HCT116 (cell line): Measurements from ENCODE around the gene FNDC4. TPM values are rescaled to one million over a fixed set of nuclear protein-coding genes. Genes with fewer than 3 reads are reported as not detected.

Experiments
- ATAC-seq: fragments of 200-7000 bp; cut with Tn5 transposase; 2 replicates; pipeline ENCODE4 v1.9.1; 2020; ENCODE audit warnings: mild to moderate bottlenecking, moderate library complexity
- Bru-seq: library from RNA; stranded (reverse); fragments of 400-500 nt; gene quantifications from one replicate; lab custom pipeline; 2021; lab: Mats Ljungman, UMichigan
- BruChase-seq, 2 experiments: library from RNA; stranded (reverse); fragments of 400-500 nt; gene quantifications; one replicate each; lab custom pipeline; 2021; lab: Mats Ljungman, UMichigan
- BruUV-seq: library from RNA; stranded (reverse); fragments of 400-500 nt; replicated peaks from 2 replicates; lab custom pipeline; 2021; lab: Mats Ljungman, UMichigan
- CTCF ChIA-PET: fragments of 300-600 bp; sonication (Branson Sonifier 250); formaldehyde crosslinking; loops from one replicate; lab custom pipeline; 2021; ENCODE audit warnings: antibody characterized with exemption; lab: Charles Lee
- POLR2A ChIA-PET: fragments of 300-600, 350-600 bp; sonication (Branson Sonifier 250); formaldehyde crosslinking; loops from one replicate; lab custom pipeline; 2021; ENCODE audit warnings: antibody characterized with exemption; lab: Charles Lee
- RAD21 ChIA-PET, 2 experiments: fragments of 300-600 bp; sonication (Branson Sonifier 250); formaldehyde crosslinking; loops; one replicate each; lab custom pipeline; 2023; ENCODE audit warnings: low total read pairs in 2 of 2; ENCODE audit not compliant: uncharacterized antibody in 2 of 2, unreplicated experiment in 2 of 2, low non-redundant PET in 1 of 2; lab: Charles Lee
- DNase-seq: peaks from one replicate; pipeline ENCODE4 v3.0.0-alpha.2; 2010; ENCODE audit warnings: low read depth, low spot score
- H2AFZ ChIP-seq: fragments of 200-600 bp; shearing (Covaris generic), sonication (generic); 2 replicates; pipeline ENCODE4 v1.6.1; 2017; ENCODE audit warnings: low read depth, mixed run types, mixed read lengths, antibody characterized with exemption, low read length; ENCODE audit not compliant: poor library complexity, severe bottlenecking
- H3K27ac ChIP-seq: 2 replicates; pipeline ENCODE4 v1.5.1; 2012; ENCODE audit warnings: low read depth, low read length
- H3K27me3 ChIP-seq: fragments of 200-600 bp; sonication (generic); 2 replicates; pipeline ENCODE4 v1.6.1; 2016; ENCODE audit warnings: mixed run types, low read length, mixed read lengths; ENCODE audit not compliant: insufficient read depth
- H3K36me3 ChIP-seq, 2 experiments: fragments of 200-500 bp in 1 of 2; fragments of 200-600 bp in 1 of 2; sonication (Bioruptor generic) in 1 of 2; sonication (generic) in 1 of 2; 2 replicates each; pipeline versions ENCODE4 v1.5.1 to v1.6.1; 2014 to 2016; ENCODE audit warnings: low read length in 2 of 2, inconsistent platforms in 1 of 2, mixed read lengths in 1 of 2, mixed run types in 1 of 2; ENCODE audit not compliant: insufficient read depth in 2 of 2, control insufficient read depth in 1 of 2
- H3K4me1 ChIP-seq, 2 experiments: fragments of 200-600 bp in 1 of 2; sonication (generic) in 1 of 2; 2 replicates each; pipeline versions ENCODE4 v1.5.1 to v1.6.1; 2012 to 2017; ENCODE audit warnings: low read length in 2 of 2, inconsistent platforms in 1 of 2, mild to moderate bottlenecking in 1 of 2, mixed read lengths in 1 of 2, mixed run types in 1 of 2, moderate library complexity in 1 of 2; ENCODE audit not compliant: insufficient read depth in 2 of 2, control insufficient read depth in 1 of 2
- H3K4me2 ChIP-seq: fragments of 200-600 bp; sonication (generic); 2 replicates; pipeline ENCODE4 v1.6.1; 2017; ENCODE audit warnings: mixed run types, low read length, mixed read lengths
- H3K4me3 ChIP-seq, 2 experiments: fragments of 200-600 bp in 1 of 2; sonication (generic) in 1 of 2; replicated peaks in 1 of 2; 2 replicates each; pipeline ENCODE4 v1.5.1; 2011 to 2016; ENCODE audit warnings: low read length in 2 of 2, control low read depth in 1 of 2, low read depth in 1 of 2, mild to moderate bottlenecking in 1 of 2, mixed read lengths in 1 of 2, mixed run types in 1 of 2
- H3K79me2 ChIP-seq: fragments of 200-600 bp; sonication (generic); 2 replicates; pipeline ENCODE4 v1.6.1; 2017; ENCODE audit warnings: mild to moderate bottlenecking, mixed run types, low read length, moderate library complexity, mixed read lengths; ENCODE audit not compliant: insufficient read depth
- H3K9ac ChIP-seq: fragments of 200-600 bp; sonication (generic); 2 replicates; pipeline ENCODE4 v1.6.1; 2016; ENCODE audit warnings: low read length, mixed read lengths
- H3K9me2 ChIP-seq: fragments of 200-600 bp; sonication (generic), shearing (Covaris generic); 2 replicates; pipeline ENCODE4 v1.6.1; 2017; ENCODE audit warnings: mixed run types, mild to moderate bottlenecking, moderate library complexity; ENCODE audit not compliant: insufficient read depth
- H3K9me3 ChIP-seq, 2 experiments: fragments of 200-500 bp in 1 of 2; fragments of 200-600 bp in 1 of 2; sonication (Bioruptor generic) in 1 of 2; sonication (generic) in 1 of 2; 2 replicates each; pipeline ENCODE4 v1.6.1; 2014 to 2017; ENCODE audit warnings: low read length in 2 of 2, mixed read lengths in 2 of 2, inconsistent platforms in 1 of 2, low read depth in 1 of 2, mild to moderate bottlenecking in 1 of 2, mixed run types in 1 of 2, moderate library complexity in 1 of 2; ENCODE audit not compliant: control insufficient read depth in 1 of 2, insufficient read depth in 1 of 2
- H4K20me1 ChIP-seq: fragments of 200-600 bp; sonication (generic), shearing (Covaris generic); 2 replicates; pipeline ENCODE4 v1.6.1; 2017; ENCODE audit warnings: mixed run types, mild to moderate bottlenecking, moderate library complexity; ENCODE audit not compliant: insufficient read depth
- CBX3 ChIP-seq: IDR thresholded peaks from 2 replicates; pipeline ENCODE4 v1.6.1; 2012; ENCODE audit warnings: low read depth
- CEBPB ChIP-seq: IDR thresholded peaks from 2 replicates; pipeline ENCODE4 v1.6.1; 2012; ENCODE audit warnings: low read depth
- EGR1 ChIP-seq: IDR thresholded peaks from 2 replicates; pipeline ENCODE4 v1.6.1; 2012; ENCODE audit warnings: low read depth
- POLR2AphosphoS5 ChIP-seq: IDR thresholded peaks from 2 replicates; pipeline ENCODE4 v1.6.1; 2011; ENCODE audit warnings: mild to moderate bottlenecking, low read depth, low read length, moderate library complexity
- SIN3A ChIP-seq: IDR thresholded peaks from 2 replicates; pipeline ENCODE4 v1.6.1; 2012; ENCODE audit warnings: low read depth
- ZFX ChIP-seq: fragments of 450-650 bp; IDR thresholded peaks from 2 replicates; pipeline ENCODE4 v1.6.1; 2017
- intact Hi-C: fragments of 100-400 bp; cut with micrococcal nuclease; formaldehyde crosslinking; loops from 2 replicates; pipeline ENCODE4 v1.10.0; 2022
- long read RNA-seq: library from polyadenylated mRNA; unstranded; transcript quantifications from one replicate; pipeline ENCODE4 v2.0.0, GENCODE V29; 2021; ENCODE audit not compliant: unreplicated experiment
- polyA plus RNA-seq: library from polyadenylated mRNA; unstranded; fragments of >200 nt; gene quantifications from 2 replicates; pipeline ENCODE4 v1.2.1, GENCODE V29; 2012; ENCODE audit warnings: missing spikeins
- total RNA-seq: library from RNA; stranded (reverse); gene quantifications from one replicate; pipeline ENCODE4 v1.2.1, GENCODE V29; 2021; ENCODE audit not compliant: unreplicated experiment
- TF ChIP-seq, protein P1 (sequence below): IDR thresholded peaks from 2 replicates; pipeline ENCODE4 v1.6.1; 2012
- TF ChIP-seq, protein P2 (sequence below): IDR thresholded peaks from 2 replicates; pipeline ENCODE4 v1.6.1; 2012

The FNDC4 gene, protein sequence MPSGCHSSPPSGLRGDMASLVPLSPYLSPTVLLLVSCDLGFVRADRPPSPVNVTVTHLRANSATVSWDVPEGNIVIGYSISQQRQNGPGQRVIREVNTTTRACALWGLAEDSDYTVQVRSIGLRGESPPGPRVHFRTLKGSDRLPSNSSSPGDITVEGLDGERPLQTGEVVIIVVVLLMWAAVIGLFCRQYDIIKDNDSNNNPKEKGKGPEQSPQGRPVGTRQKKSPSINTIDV
- total RNA-seq (3.3 TPM), Bru-seq, nascent RNA (percentile 33 among the genes with signal in this experiment), BruChase-seq, experiment 1, labeled RNA remaining after a 6-hour chase (percentile 49 among the genes with signal in this experiment), BruChase-seq, experiment 2, labeled RNA remaining after a 2-hour chase (percentile 32 among the genes with signal in this experiment)
- 3.6 and 4.3 TPM in 2 replicates for polyA plus RNA-seq
- long read RNA-seq, transcript FNDC4-201 (7 exons, 1,657 nt) = major isoform, 8 of 8 reads
- long read RNA-seq, partial matches to known transcripts = 0 of 8 reads
- long read RNA-seq, other reads (novel, unspliced or antisense) = 0 of 8 reads

DNA sequence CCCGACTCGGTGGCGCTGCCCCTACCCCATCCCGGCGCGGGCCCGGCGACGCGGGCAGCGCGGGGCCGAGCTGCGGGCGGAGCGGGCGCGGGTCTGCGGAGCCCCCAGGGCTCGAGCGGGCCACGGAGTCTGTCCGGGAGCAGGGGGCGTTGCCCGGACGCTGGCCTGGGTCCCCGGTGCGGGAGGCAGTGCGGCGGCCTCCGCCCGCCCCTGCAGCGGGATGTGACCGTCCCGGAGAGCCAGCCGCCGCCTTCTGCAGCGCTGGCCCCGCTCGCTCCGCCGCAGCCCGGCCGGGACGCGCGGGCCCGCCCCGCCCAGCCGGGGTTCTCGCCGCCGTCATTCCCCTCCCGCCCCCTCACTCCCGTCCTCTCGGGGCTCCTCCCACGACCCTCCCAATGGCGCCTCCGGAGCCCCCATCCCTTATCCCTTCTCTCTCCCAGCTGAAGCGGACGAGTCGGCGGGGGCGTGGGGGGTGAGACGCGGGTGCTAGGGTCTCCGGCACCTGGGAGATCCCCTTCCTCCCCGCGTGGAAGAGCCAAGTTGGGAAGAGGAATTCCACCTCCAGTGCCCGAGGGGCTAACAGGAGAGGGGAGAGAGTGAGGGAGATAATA is at the start of gene FNDC4:
FNDC4 (minus strand) TSS at position 257 of the 611 bp plus-strand sequence. CDS start 521 bp downstream, outside the sequence.
- ChIA-PET RAD21 (no interaction called here), CTCF (no interaction called here), POLR2A (no interaction called here)
- no peaks in the 10 kb centered on the region for H3K9me2 ChIP-seq
- DNase-seq = no peak
- peak; percentile 71 for ATAC-seq
- no TSS peak for BruUV-seq
- peak; percentile 48; the same call in 1 of the 2 replicates for TF ChIP-seq EGR1
- no peak for TF ChIP-seq CEBPB
- TF ChIP-seq ZFX = peak; percentile 31; the same call in 1 of the 2 replicates
- TF ChIP-seq, protein P1, sequence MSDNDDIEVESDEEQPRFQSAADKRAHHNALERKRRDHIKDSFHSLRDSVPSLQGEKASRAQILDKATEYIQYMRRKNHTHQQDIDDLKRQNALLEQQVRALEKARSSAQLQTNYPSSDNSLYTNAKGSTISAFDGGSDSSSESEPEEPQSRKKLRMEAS = no peak
- TF ChIP-seq CBX3 = no peak
- TF ChIP-seq, protein P2, sequence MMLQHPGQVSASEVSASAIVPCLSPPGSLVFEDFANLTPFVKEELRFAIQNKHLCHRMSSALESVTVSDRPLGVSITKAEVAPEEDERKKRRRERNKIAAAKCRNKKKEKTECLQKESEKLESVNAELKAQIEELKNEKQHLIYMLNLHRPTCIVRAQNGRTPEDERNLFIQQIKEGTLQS = no peak
- no peak for TF ChIP-seq SIN3A
- TF ChIP-seq POLR2AphosphoS5 = peak; percentile 43; the same call in 1 of the 2 replicates
- no peaks in the 10 kb centered on the region for H3K9me3 ChIP-seq
- H4K20me1 ChIP-seq = no peaks in the 10 kb centered on the region
- no peak within 1 kb of the TSS; the same call in 1 of the 2 replicates for H3K27ac ChIP-seq
- H3K4me1 ChIP-seq = peaks cover 0 to 14% of the 10 kb centered on the region in 2 experiments; a peak in 3 of 4 replicates
- peak within 1 kb of the TSS; percentile 50 for H3K9ac ChIP-seq
- H3K79me2 ChIP-seq = no peaks in the 10 kb centered on the region
- intact Hi-C loops = no loop called here
- H2AFZ ChIP-seq = peak within 1 kb of the TSS; percentile 67
- H3K27me3 ChIP-seq = peaks cover 8% of the 10 kb centered on the region; the same call in 1 of the 2 replicates
- no peaks in the 10 kb centered on the region for H3K36me3 ChIP-seq
- H3K4me3 ChIP-seq = peak within 1 kb of the TSS; percentile 40 to 55
- H3K4me2 ChIP-seq = peak within 1 kb of the TSS; percentile 76
